Medulla oblongata (tissue), 1 donor: ENCODE measurements around the gene SMCR8.
A peak's percentile ranks its signal among the peaks of the same experiment; 100 is the strongest.
"Not testable (repeated sequence)": the region's sequence is repeated elsewhere in the genome, so short reads cannot be mapped to it uniquely, and the experiment has no call there.

Source experiments
- DNase-seq: peaks from one replicate; pipeline ENCODE4 v3.0.0-alpha.2; 2015; ENCODE audit errors: extremely low spot score

Gene SMCR8, protein sequence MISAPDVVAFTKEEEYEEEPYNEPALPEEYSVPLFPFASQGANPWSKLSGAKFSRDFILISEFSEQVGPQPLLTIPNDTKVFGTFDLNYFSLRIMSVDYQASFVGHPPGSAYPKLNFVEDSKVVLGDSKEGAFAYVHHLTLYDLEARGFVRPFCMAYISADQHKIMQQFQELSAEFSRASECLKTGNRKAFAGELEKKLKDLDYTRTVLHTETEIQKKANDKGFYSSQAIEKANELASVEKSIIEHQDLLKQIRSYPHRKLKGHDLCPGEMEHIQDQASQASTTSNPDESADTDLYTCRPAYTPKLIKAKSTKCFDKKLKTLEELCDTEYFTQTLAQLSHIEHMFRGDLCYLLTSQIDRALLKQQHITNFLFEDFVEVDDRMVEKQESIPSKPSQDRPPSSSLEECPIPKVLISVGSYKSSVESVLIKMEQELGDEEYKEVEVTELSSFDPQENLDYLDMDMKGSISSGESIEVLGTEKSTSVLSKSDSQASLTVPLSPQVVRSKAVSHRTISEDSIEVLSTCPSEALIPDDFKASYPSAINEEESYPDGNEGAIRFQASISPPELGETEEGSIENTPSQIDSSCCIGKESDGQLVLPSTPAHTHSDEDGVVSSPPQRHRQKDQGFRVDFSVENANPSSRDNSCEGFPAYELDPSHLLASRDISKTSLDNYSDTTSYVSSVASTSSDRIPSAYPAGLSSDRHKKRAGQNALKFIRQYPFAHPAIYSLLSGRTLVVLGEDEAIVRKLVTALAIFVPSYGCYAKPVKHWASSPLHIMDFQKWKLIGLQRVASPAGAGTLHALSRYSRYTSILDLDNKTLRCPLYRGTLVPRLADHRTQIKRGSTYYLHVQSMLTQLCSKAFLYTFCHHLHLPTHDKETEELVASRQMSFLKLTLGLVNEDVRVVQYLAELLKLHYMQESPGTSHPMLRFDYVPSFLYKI

DNA sequence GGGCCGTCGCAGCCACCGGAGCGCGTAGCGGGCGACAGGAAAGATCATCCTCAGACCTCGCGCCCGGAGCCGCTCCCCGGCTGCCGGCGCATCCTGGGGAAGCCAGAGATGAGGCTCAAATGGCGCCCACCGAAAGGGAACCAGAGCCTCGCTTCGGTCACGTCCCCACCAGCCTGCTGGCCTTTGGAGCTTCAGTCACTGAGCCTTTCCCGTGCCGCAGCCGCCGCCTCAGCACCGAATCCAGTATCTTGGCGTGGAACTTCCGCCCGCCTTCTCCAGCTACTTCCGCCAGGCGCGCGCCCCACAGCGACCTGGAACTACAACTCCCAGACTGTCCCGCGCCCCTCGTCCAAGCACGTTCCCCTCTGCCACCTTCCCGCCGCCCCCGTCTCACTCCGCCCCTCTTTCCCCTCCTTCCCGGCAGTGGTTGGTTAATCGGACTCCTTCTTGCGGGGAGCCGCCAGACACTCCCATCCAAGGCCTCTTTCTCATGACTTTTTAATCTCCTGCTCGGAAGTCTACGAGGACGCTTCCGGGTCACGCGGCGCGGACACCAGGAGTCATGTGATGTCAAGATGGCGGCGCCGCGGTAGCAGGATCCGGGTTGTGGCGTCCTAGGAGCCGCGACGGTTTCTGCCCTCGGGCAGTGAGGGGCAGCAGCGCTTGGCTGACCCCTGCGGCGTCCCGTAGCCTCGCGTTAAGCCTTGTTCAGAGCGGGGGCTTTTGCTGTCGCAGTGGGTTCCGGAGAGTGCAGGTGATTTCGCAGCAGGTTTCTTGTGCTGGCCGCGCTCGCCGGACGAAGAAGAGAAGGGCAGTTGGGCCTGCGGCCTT is at the start of gene SMCR8, which contains the start of gene TOP3A:
SMCR8 (plus strand) TSS at position 563 of the 831 bp plus-strand sequence. CDS start 497 bp downstream, outside the sequence.
TOP3A (minus strand) TSS at position 264 of the 831 bp plus-strand sequence; CDS start at position 48, 216 bp downstream.
- peak; percentile 98 for DNase-seq

DNA sequence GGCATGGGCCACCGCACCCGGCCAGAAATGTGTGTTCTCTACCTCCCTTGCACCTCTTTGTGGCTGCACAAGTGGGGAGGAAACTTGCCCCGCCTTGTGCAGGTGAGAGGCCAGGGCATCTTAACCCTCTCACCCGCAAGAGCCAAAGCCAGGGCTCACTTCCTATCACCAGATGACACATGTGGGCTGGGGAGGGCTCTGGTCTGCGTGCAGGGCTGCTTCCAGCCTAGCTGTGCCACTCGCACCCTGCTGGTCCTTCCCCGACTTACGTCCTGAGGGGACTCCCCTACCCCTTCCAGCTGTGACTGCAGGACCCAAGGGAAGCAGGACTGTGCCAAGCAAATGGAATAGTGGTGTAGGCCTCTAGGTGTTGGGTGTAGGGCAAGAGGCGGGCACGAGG is 47.7 kb upstream of the SMCR8 start:
- no peak for DNase-seq

- DNase-seq: no peak
Observed at GRCh38 chr17:18267927-18268711, 47.0 kb upstream of the SMCR8 start.

DNA sequence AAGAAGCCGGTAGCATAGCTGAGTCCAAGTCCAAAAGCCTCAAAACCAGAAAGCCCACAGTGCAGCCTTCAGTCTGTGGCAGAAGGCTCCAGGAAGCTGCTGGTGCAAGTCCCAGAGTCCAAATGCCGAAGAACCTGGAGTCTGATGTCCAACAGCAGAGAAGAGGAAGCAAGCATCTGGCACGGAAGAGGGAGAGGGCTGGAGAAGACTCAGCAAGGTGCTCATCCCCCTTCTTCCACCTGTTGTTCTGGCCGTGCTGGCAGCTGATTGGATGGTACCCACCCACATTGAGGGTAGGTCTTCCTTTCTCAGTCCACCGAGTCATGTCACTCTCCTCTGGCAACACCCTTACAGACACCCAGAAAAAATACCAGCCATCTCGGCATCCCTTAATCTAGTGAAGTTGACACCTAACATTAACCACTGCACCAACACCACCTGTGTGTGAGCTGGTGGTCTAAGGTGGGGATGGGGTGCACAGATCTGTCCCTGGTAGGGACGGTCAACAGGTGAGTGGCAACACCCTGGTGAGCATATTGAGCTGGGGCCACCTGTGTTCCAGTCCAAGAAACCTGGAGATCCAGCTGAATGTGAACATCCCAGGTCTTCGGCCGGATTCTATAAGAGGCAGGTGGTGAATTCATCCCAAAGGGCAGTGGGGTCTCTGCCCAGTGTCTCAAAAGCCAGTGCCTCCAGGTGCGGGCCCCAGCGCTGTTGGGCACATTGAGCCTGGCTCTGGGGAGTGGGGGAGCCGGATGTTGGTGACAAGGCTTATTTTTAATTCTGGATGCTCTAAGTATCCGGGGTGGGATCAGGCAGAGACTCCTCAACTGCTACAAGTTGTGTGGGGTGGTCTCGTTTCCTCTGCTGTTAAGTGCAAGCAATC is 44.8 kb upstream of the SMCR8 start:
- no peak for DNase-seq

GRCh38 chr17:18277076-18277475 is 38.0 kb upstream of the SMCR8 start:
- no peak for DNase-seq

- no peak for DNase-seq
Observed at GRCh38 chr17:18278867-18279266, 36.2 kb upstream of the SMCR8 start.

DNA sequence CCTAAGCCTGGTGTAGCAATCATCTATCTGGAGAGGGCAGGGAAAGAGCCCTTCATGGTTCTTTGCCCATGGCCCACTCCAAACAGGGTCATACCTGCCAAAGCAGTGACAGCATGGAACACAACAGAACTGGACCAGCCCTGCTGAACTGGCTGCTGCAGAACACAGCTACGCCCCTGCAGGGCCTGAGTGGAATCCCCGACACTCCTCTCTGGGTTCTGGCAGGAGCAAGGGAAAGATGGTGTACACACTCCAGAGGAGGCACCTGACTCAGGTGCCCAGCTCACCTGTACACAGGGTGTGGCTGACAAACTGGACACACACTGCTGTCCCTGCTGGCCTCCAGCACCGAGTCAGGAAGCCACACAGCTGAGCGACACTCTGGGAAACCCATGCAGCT is 34.8 kb upstream of the SMCR8 start:
- no peak for DNase-seq

DNA sequence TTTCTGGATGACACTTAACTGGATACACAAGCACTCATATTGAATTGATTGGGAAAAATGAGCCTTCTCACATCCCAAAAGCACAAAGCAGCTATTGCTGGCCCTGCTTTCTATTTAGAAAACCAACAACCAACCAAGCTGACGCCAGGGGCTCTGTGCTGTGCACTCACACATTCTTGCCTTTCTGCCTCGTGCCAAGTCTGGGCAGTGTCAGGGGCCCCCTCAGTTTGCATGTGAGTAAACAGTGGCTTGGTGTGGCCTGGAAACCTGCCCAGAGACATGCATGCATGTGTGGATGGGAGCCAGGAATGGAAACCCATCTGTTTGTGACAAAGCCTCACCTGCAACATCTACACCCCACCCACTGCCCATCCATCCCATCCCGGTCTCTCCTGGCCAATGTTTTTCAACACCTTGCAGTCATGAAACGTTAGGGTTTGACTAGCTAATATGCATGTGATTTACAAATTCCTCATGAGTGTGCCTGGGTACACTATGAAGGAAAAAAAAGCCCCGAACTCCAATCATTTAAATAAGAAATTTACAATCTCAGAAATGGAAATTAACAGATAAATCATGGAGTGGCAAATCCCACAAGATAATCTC is 34.2 kb upstream of the SMCR8 start:
- DNase-seq: no peak

- no peak for DNase-seq
Observed at GRCh38 chr17:18281788-18282187, 33.3 kb upstream of the SMCR8 start.

DNA sequence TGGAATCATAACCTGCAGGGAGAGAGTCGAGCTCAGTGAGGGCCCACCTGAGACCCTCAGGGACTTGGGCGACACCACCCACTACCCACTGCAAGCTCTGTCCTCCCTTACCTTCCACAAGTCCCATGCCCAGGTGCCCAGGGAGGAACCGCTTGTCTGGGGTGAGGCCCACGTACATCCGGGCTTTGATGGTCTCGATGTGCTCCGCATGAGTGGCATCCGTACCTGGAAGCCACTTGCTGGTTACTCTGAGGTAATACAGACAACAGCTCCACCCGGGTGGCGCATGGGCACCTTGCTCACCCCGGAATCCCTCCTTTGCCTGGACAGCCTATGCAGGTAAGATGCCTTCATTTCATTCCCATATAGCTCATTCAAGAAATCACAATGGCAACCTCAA is 29.8 kb upstream of the SMCR8 start:
- DNase-seq: no peak

- no peak for DNase-seq
Observed at GRCh38 chr17:18291718-18292540, 23.2 kb upstream of the SMCR8 start.

- not testable (repeated sequence) for DNase-seq
Observed at GRCh38 chr17:18298061-18298460, 17.0 kb upstream of the SMCR8 start.

GRCh38 chr17:18300725-18301480 is 14.2 kb upstream of the SMCR8 start:
- no peak for DNase-seq

DNA sequence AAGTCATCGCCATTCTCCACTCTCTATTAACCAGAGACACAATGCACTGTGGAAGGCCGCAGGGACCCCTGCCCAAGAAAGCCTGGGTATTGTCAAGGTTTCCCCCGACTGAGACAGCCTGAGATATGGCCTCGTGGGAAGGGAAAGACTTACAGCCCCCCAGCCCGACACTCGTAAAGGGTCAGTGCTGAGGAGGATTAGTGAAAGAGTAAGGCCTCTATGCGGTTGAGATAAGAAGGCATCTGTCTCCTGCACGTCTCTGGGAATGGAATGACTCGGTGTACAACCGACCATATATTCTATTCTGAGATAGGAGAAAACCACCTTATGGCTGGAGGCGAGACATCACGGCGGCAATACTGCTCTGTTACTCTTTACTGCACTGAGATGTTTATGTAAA is 11.9 kb upstream of the SMCR8 start:
- DNase-seq: not testable (repeated sequence)

- no peak for DNase-seq
Observed at GRCh38 chr17:18309202-18309601, 5.9 kb upstream of the SMCR8 start.

- DNase-seq: peak; percentile 19
Observed at GRCh38 chr17:18314059-18314730, 898 bp upstream of the SMCR8 start.

DNA sequence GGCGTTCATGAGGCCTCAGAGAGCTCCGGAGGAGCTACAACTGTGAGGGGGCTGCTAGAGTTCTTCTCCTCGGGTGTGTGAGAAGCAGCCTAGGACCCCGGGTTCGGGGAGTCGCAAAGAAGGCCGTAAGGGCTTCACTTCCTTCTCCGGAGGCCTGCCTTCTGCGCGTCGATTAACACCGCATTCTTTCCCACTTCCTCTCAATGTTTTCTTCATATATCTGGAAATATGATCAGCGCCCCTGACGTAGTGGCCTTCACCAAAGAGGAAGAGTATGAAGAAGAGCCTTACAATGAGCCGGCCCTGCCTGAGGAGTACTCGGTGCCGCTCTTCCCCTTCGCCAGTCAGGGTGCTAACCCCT is 449 bp downstream of the SMCR8 start:
- DNase-seq: no peak
